Measurements from ENCODE around the gene CAD. TPM values are rescaled to one million over a fixed set of nuclear protein-coding genes. Genes with fewer than 3 reads are reported as not detected.
A peak's percentile ranks its signal among the peaks of the same experiment; 100 is the strongest.
"Not testable (repeated sequence)": the region's sequence is repeated elsewhere in the genome, so short reads cannot be mapped to it uniquely, and the experiment has no call there.

CAD gene
- total RNA-seq, 3 donors from 2014 or later, result 15.5 to 33.4 (median 17.3) TPM

DNA sequence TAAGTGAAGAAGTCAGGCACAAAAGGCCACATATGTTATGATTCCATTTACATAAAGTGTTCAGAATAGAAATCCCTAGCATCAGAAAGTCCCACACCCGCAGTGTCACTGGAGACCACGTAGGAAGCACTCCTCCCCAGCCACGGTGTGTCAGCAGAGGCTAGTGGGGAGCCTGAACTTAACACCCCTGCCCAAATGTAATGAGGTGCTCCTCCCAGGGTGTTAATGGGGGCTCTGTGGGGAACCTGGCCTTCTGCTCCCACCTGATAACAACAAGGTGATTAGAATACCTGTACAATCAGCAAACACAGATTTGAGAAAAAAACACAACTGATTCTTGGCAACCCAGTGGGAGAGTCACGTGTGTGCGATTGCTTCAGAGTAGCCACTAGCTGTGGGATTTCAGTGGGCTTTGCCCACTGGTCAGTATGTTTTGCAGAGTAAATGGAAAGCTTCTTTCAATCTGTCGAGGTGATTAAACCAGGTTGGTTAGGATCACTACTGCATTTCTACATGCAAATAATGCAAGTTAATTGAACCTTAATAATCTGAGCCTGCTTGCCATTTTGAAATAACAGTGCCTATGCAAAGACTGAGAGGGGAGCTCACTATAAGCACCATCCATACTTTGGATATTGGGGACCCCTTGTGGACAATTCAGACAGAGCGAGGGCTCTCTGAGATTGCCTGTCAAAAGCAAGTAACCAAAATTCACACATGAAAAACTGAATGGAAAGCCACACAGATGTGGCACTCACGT is 25.9 kb upstream of the CAD start:
- no peaks in the 10 kb centered on the region for H3K36me3 ChIP-seq
- no peaks in the 10 kb centered on the region for H3K9me3 ChIP-seq
- H3K27me3 ChIP-seq, result no peaks in the 10 kb centered on the region
- no peak for TF ChIP-seq POLR2AphosphoS5 (IDR thresholded peaks at IDR 0.05)
- TF ChIP-seq, protein P1, sequence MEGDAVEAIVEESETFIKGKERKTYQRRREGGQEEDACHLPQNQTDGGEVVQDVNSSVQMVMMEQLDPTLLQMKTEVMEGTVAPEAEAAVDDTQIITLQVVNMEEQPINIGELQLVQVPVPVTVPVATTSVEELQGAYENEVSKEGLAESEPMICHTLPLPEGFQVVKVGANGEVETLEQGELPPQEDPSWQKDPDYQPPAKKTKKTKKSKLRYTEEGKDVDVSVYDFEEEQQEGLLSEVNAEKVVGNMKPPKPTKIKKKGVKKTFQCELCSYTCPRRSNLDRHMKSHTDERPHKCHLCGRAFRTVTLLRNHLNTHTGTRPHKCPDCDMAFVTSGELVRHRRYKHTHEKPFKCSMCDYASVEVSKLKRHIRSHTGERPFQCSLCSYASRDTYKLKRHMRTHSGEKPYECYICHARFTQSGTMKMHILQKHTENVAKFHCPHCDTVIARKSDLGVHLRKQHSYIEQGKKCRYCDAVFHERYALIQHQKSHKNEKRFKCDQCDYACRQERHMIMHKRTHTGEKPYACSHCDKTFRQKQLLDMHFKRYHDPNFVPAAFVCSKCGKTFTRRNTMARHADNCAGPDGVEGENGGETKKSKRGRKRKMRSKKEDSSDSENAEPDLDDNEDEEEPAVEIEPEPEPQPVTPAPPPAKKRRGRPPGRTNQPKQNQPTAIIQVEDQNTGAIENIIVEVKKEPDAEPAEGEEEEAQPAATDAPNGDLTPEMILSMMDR (IDR thresholded peaks at IDR 0.05), result peak; percentile 29 to 56 (median 43)
- DNase-seq (ENCODE audit: low spot score in 2 of 2), result peak in 1 of 2 donors; percentile 53
- intact Hi-C loops (cut with DNase I; ENCODE audit: low total_unique reads), result no loop called here
- no peaks in the 10 kb centered on the region for H3K4me1 ChIP-seq
- no peak overlapping the region for H3K27ac ChIP-seq
- no peak overlapping the region for H3K4me3 ChIP-seq

DNA sequence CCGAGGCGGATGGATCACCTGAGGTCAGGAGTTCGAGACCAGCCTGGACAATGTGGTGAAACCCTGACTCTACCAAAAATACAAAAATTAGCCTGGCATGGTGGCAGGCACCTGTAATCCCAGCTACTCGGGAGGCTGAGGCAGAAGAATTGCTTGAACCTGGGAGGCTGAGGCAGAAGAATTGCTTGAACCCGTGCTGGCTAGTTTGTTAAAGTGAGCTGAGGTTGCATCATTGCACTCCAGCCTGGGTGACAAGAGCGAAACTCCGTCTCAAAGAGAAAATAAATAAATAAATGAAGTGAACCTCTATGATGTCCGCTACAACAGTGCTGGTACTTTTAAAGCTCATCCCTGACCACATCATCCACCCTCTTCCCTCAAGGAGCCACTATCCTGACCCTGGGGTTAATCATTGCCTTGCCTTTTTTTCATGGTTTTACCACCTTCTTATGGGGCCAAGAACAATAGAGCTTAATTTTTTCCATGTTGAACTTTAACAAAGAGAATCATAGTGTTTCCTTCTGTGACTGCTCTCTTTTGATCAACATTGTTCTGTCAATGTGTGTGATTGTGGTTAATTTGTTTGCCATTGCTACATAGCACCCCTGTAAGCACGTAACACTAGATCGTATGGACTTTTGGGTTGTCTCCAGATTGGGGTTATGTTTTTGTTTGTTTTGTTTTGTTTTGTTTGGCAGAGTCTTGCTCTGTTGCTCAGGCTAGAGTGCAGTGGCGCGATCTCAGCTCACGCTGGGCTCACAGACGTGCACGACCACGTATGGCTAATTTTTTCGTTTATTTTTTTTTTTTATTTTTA is 22.4 kb upstream of the CAD start:
- Histone ChIP-seq H3K27me3 (no peaks in the 10 kb centered on the region), H3K9me3 (no peaks in the 10 kb centered on the region), H3K27ac (no peak overlapping the region), H3K4me3 (no peak overlapping the region), H3K4me1 (no peaks in the 10 kb centered on the region), H3K36me3 (no peaks in the 10 kb centered on the region)
- intact Hi-C loops (cut with DNase I; ENCODE audit: low total_unique reads), result no loop called here
- TF ChIP-seq POLR2A (IDR thresholded peaks at IDR 0.05) (no peak), POLR2AphosphoS5 (IDR thresholded peaks at IDR 0.05) (no peak)
- TF ChIP-seq, protein P1 (IDR thresholded peaks at IDR 0.05), result no peak
- no peak for DNase-seq (ENCODE audit: low spot score in 2 of 2)

DNA sequence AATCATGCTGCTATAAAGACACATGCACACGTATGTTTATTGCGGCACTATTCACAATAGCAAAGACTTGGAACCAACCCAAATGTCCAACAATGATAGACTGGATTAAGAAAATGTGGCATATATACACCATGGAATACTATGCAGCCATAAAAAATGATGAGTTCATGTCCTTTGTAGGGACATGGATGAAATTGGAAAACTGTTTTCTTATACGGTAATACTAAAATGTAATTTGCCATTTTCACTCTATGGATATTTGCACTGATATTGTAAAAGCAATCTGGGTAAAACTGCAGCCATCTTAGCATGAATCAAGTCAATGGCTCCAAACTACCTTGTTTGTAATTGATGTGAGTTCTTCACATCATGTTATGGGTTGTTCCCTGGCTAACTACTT is 21.4 kb upstream of the CAD start:
- H3K4me3 ChIP-seq; H3K27ac ChIP-seq; H3K36me3 ChIP-seq; H3K9me3 ChIP-seq; H3K4me1 ChIP-seq; H3K27me3 ChIP-seq; intact Hi-C loops (cut with DNase I; ENCODE audit: low total_unique reads); DNase-seq (ENCODE audit: low spot score in 2 of 2): not testable (repeated sequence)

DNA sequence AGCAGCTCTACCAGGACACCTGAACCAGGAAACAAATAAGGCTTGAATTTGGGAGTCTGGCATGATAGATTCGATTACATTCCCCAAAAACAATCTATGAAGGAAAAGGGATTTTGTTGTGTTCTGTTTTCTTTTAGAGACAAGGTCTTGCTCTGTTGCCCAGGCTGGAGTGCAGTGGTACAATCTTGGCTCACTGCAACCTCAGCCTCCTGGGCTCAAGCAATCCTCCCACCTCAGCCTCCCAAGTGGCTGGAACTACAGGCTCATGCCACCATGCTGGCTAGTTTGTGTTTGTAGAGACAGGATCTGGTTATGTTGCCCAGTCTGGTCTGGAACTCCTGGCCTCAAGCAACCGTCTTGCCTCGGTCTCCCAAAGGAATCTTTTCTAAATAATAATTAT is 19.1 kb upstream of the CAD start:
- H3K4me3 ChIP-seq; intact Hi-C loops (cut with DNase I; ENCODE audit: low total_unique reads); DNase-seq (ENCODE audit: low spot score in 2 of 2); H3K36me3 ChIP-seq; H3K27me3 ChIP-seq; H3K4me1 ChIP-seq; H3K9me3 ChIP-seq; H3K27ac ChIP-seq: not testable (repeated sequence)

DNA sequence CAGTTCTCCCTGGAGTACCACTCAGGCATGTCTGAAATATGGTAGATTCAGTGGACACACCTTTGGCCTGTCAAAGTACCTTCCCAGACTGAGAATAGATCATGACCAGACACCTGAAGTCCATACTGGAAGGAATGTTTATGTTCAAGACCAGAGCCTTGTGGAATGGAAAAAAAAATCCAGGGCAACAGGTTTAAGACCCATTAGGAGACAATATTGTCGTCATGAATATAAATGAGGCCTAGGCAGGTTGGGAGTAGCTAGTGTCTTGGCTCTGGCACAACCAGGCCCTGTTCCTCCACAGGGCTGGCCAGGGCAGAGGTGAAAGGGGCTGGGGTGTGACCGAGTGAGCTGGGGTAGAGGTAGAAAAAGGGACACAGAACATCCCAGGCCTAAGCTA is 18.5 kb upstream of the CAD start:
- intact Hi-C loops (cut with DNase I; ENCODE audit: low total_unique reads), result no loop called here
- Histone ChIP-seq H3K27ac (no peak overlapping the region), H3K9me3 (no peaks in the 10 kb centered on the region), H3K36me3 (no peaks in the 10 kb centered on the region), H3K27me3 (no peaks in the 10 kb centered on the region), H3K4me1 (no peaks in the 10 kb centered on the region), H3K4me3 (no peak overlapping the region)
- TF ChIP-seq, protein P1 (IDR thresholded peaks at IDR 0.05), result no peak
- TF ChIP-seq POLR2AphosphoS5 (IDR thresholded peaks at IDR 0.05), result no peak
- TF ChIP-seq POLR2A (IDR thresholded peaks at IDR 0.05), result no peak
- no peak for DNase-seq (ENCODE audit: low spot score in 2 of 2)

DNA sequence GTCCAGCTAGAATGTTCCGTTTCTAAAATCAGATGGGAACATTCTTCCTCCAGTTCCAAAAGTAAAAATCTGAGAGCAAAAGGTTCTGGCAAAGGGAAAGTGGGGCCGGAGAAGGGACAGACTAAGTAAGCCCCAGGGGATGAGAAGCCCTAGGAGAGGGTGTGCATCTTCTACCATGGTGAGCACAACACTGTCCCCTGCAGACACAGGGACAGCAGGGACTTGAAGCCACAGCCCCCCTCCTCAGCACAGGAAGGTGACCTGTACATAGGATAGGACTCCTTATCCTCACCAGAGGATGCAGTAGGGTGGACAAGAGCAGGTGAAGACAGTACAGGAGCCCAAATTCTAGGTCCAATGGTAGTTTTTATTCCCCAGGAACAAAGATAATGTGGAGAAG is 17.9 kb upstream of the CAD start:
- H3K27me3 ChIP-seq, result no peaks in the 10 kb centered on the region
- no peak for DNase-seq (ENCODE audit: low spot score in 2 of 2)
- no peak overlapping the region for H3K4me3 ChIP-seq
- intact Hi-C loops (cut with DNase I; ENCODE audit: low total_unique reads), result no loop called here
- H3K36me3 ChIP-seq, result no peaks in the 10 kb centered on the region
- H3K9me3 ChIP-seq, result no peaks in the 10 kb centered on the region
- TF ChIP-seq POLR2A (IDR thresholded peaks at IDR 0.05) (no peak), POLR2AphosphoS5 (IDR thresholded peaks at IDR 0.05) (no peak)
- TF ChIP-seq, protein P1 (IDR thresholded peaks at IDR 0.05), result no peak
- no peak overlapping the region for H3K27ac ChIP-seq
- H3K4me1 ChIP-seq, result no peaks in the 10 kb centered on the region
